K562 (cell line): Measurements from ENCODE around the gene MRPL27. TPM values are rescaled to one million over a fixed set of nuclear protein-coding genes. Genes with fewer than 3 reads are reported as not detected.

Experiments
- ATF6 ChIP-seq: sonication (generic); formaldehyde crosslinking; IDR thresholded peaks from 2 replicates; pipeline ENCODE4 v1.4.0; 2020; ENCODE audit warnings: mild to moderate bottlenecking, missing genetic modification reagents
- CREB3 ChIP-seq: fragments of 450-650 bp; conservative IDR thresholded peaks from 2 replicates; pipeline ENCODE4 v1.6.1; 2016; ENCODE audit warnings: missing genetic modification characterization, low read depth, mild to moderate bottlenecking, missing compliant biosample characterization, moderate library complexity
- DACH1 ChIP-seq: fragments of 450-650 bp; IDR thresholded peaks from 2 replicates; pipeline ENCODE4 v1.6.1; 2018; ENCODE audit not compliant: partially characterized antibody
- E4F1 ChIP-seq: fragments of 250-450 bp; sonication (Bioruptor Pico); IDR thresholded peaks from 2 replicates; pipeline ENCODE4 v1.5.0; 2021; ENCODE audit warnings: mild to moderate bottlenecking, borderline replicate concordance
- EP400 ChIP-seq: fragments of 450-650 bp; IDR thresholded peaks from 2 replicates; pipeline ENCODE4 v1.6.1; 2017; ENCODE audit warnings: antibody characterized with exemption, mild to moderate bottlenecking, moderate library complexity
- IRF2 ChIP-seq: sonication (generic); formaldehyde crosslinking; IDR thresholded peaks from 2 replicates; pipeline ENCODE4 v1.8.1; 2022; ENCODE audit warnings: mild to moderate bottlenecking, missing genetic modification reagents
- KAT7 ChIP-seq: sonication (generic); formaldehyde crosslinking; IDR thresholded peaks from 2 replicates; pipeline ENCODE4 v1.8.0; 2022; ENCODE audit warnings: missing genetic modification reagents, mild to moderate bottlenecking, borderline replicate concordance
- NFIX ChIP-seq: fragments of 250-450 bp; sonication (Bioruptor Pico); IDR thresholded peaks from 2 replicates; pipeline ENCODE4 v1.4.0; 2020; ENCODE audit warnings: low read depth, mild to moderate bottlenecking, moderate library complexity
- PHF8 ChIP-seq: fragments of 200-600 bp; sonication (generic); IDR thresholded peaks from 2 replicates; pipeline ENCODE4 v1.6.1; 2012; ENCODE audit warnings: mixed run types, mild to moderate bottlenecking, inconsistent platforms, low read length, moderate library complexity, borderline replicate concordance
- POU5F1 ChIP-seq: fragments of 150-350 bp; IDR thresholded peaks from 2 replicates; pipeline ENCODE4 v1.6.1; 2014; ENCODE audit warnings: borderline replicate concordance, low read length, low read depth, mild to moderate bottlenecking; ENCODE audit not compliant: partially characterized antibody
- SMARCB1 ChIP-seq: IDR thresholded peaks from 2 replicates; pipeline ENCODE4 v1.6.1; 2011; ENCODE audit warnings: improper control_type of control experiment, low read depth; ENCODE audit not compliant: insufficient read length
- STAT5A ChIP-seq: IDR thresholded peaks from 2 replicates; pipeline ENCODE4 v1.6.1; 2012; ENCODE audit warnings: low read length, inconsistent platforms, borderline replicate concordance
- TAF15 ChIP-seq: fragments of 200-400 bp; formaldehyde crosslinking; IDR thresholded peaks from 2 replicates; pipeline ENCODE4 v1.6.1; 2017; ENCODE audit warnings: mild to moderate bottlenecking, low read depth, low read length, moderate library complexity
- THAP12 ChIP-seq: fragments of 250-450 bp; sonication (Bioruptor Pico); IDR thresholded peaks from 2 replicates; pipeline ENCODE4 v1.9.0; 2021; ENCODE audit warnings: mild to moderate bottlenecking, inconsistent platforms
- TOE1 ChIP-seq, 2 experiments: fragments of 450-650 bp in 1 of 2; sonication (generic) in 1 of 2; formaldehyde crosslinking in 1 of 2; IDR thresholded peaks; 2 replicates each; pipeline versions ENCODE4 v1.7.1 to v1.8.0; 2016 to 2022; ENCODE audit warnings: borderline replicate concordance in 2 of 2, mild to moderate bottlenecking in 2 of 2, antibody characterized with exemption in 1 of 2, inconsistent platforms in 1 of 2, low read depth in 1 of 2, missing genetic modification reagents in 1 of 2, moderate library complexity in 1 of 2
- ZNF124 ChIP-seq: sonication (generic); formaldehyde crosslinking; IDR thresholded peaks from 2 replicates; pipeline ENCODE4 v1.8.1; 2022; ENCODE audit warnings: missing genetic modification reagents
- ZNF197 ChIP-seq: fragments of 200-800 bp; sonication (Bioruptor generic); IDR thresholded peaks from 2 replicates; pipeline ENCODE4 v1.6.1; 2016; ENCODE audit warnings: low read depth, missing genetic modification characterization, missing compliant biosample characterization
- ZNF3 ChIP-seq: fragments of 250-450 bp; sonication (Bioruptor Pico); IDR thresholded peaks from 2 replicates; pipeline ENCODE4 v1.5.0; 2021; ENCODE audit warnings: mild to moderate bottlenecking, moderate library complexity
- ZNF695 ChIP-seq: fragments of 450-650 bp; formaldehyde crosslinking; IDR thresholded peaks from 2 replicates; pipeline ENCODE4 v1.4.0; 2020; ENCODE audit warnings: mild to moderate bottlenecking, moderate library complexity
- polyA plus RNA-seq, 8 experiments: library from polyadenylated mRNA; depleted of rRNA in 4 of 8; stranded (reverse) in 5 of 8; unstranded in 3 of 8; fragments of >200 nt; fragmentation: Nextera tagmentation in 2 of 8; fragmentation: Illumina TruSeq in 1 of 8; extraction: Ambion mirVana in 2 of 8; extraction: Trizol in 1 of 8; gene quantifications; 2 replicates each; pipeline versions ENCODE4 v1.2.1 to v1.2.3, GENCODE V29; 2011 to 2014; ENCODE audit warnings: inconsistent platforms in 1 of 8, missing spikeins in 1 of 8
- total RNA-seq, 7 experiments: library from RNA; depleted of rRNA in 6 of 7; stranded (reverse); fragments of >200 nt in 6 of 7; fragmentation: Illumina TruSeq in 2 of 7; extraction: Trizol in 2 of 7; gene quantifications; 2 replicates each; pipeline versions ENCODE4 v1.2.1 to v1.2.3, GENCODE V29; 2011 to 2021; ENCODE audit warnings: low replicate concordance in 1 of 7

Gene MRPL27
- total and polyA plus RNA-seq, 9 of the 15 experiments (the other 6 are each of a cell fraction or from before 2014, with no cell fraction given): 96.3 to 401 (median 142) TPM

GRCh38 chr17:50346313-50347116 lies 26.5 kb downstream of the MRPL27 start (continued):
- TF ChIP-seq E4F1 (CRISPR knock-in tag): no peak
- no peak for TF ChIP-seq ZNF124 (CRISPR knock-in tag)
- 0 out of 2 replicates have a peak, but pooled peaks have one; percentile 10 for TF ChIP-seq ATF6 (CRISPR knock-in tag)
- no peak for TF ChIP-seq THAP12 (CRISPR knock-in tag)
- TF ChIP-seq NFIX: no peak
- no peak for TF ChIP-seq POU5F1
- TF ChIP-seq IRF2 (CRISPR knock-in tag): no peak
- no peak for TF ChIP-seq STAT5A
- no peak for TF ChIP-seq ZNF3 (CRISPR knock-in tag)
- TF ChIP-seq SMARCB1: no peak
- TF ChIP-seq TOE1 (IDR thresholded peaks at IDR 0.05; ENCODE audit: borderline replicate concordance): no peak
- no peak for TF ChIP-seq TOE1 (CRISPR knock-in tag; IDR thresholded peaks at IDR 0.05; ENCODE audit: borderline replicate concordance, low read depth)
- TF ChIP-seq EP400: no peak
- no peak for TF ChIP-seq CREB3 (tag)
- TF ChIP-seq KAT7 (CRISPR knock-in tag): 0 out of 2 replicates have a peak, but pooled peaks have one; percentile 52
- peak; percentile 9; the same call in 1 of the 2 replicates for TF ChIP-seq PHF8
- TF ChIP-seq ZNF197 (CRISPR knock-in tag): 0 out of 2 replicates have a peak, but pooled peaks have one; percentile 66
- TF ChIP-seq DACH1: no peak
- no peak for TF ChIP-seq ZNF695 (CRISPR knock-in tag)
- TF ChIP-seq TAF15: no peak
